Raji (cell line): ENCODE data around the gene ECHS1.

ENCODE experiments used
- POLR2A ChIP-seq: IDR thresholded peaks from 2 replicates; pipeline ENCODE4 v1.6.1; 2011; ENCODE audit warnings: low read depth, low read length, control low read depth; ENCODE audit not compliant: insufficient read depth

ECHS1 gene

DNA sequence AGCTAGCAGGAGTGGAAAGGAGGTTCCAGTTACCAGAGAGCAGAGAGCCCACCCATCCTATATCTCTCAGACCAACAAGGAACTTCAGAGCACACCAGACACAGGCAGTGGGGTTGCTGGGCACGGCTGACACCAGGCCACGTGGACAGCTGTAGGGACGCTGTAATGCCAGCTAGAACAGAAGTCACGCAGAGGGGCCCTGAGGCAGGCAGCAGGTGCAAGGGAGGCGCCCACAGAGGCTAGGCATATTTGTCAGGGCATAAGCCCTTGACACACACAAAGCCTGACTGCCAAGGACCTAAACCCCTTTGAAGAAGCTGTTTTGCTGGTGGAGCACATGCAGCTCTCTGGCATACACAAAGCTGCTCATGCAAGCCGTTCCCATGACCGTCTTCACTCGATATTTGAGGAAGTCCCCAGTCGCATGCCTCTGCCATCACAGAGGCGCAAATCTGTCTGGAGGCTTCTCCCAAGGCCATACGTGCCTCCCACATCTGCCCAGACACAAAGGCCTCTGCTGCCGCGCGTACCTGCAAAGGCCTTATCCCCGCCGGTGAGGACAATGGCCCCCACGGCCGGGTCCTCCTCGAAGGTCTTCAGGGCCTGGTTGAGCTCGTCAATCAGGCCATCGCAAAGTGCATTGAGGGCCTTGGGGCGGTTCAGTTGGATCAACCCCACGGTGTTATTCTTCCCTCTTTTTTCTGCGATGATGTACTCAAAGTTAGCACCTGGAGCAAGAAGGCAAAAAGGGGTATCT lies 2.9 kb downstream of the ECHS1 start:
- TF ChIP-seq POLR2A = no peak

DNA sequence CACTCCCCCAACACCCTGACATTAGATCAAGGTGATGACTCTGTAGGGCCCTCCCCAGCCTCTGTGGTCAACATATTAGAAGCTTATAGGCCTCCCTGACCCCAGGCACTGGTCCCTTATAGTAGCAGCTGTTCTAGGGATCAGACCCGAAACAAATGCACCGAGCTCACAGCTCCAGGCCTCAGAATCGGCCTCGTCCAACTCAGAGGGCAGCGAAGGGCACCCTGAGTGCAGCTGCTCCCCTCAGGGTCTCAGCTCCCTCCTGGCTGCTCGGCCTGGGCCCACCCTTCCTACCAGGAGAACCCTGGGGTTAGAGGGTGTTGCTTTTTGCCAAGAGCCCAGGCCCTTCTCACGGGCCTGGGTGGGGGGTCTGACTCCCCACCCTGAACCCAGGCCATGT lies 5.0 kb downstream of the ECHS1 start:
- TF ChIP-seq POLR2A = no peak

DNA sequence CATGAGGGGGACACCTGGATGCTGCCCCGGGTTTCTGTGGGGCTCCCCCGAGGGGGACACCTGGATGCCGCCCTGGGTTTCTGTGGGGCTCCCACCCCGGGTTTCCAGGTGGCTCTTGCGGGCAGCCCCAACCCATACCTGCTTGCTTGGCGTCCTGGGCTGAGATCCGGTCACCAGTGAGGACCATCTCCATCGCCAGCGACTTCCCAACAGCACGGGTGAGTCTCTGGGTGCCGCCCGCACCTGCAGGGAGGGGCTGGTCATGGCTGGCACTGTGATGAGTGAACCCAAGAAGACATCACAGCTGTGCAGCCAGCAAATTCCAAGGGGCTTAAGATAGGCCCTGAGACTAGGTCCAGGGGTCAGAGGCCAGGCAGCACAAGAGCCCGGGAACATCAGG lies 6.4 kb downstream of the ECHS1 start:
- TF ChIP-seq POLR2A = no peak

DNA sequence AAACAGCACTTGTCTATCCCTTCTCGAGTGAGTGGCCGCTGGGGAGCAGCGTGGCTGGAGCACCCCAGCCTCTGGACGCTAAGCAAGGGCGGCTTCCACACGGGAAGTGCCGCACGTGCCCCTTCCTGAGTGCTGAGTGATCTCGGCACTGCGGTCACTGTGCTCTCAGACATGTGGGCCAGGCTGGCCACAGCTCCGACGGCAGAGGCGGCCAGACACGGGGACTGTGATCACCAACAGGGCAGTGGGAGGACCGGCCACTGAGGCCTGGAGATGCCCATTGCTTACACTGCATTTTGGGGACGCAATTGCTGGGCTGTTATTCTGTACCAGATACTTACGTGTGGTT lies 7.0 kb downstream of the ECHS1 start:
- TF ChIP-seq POLR2A = no peak

DNA sequence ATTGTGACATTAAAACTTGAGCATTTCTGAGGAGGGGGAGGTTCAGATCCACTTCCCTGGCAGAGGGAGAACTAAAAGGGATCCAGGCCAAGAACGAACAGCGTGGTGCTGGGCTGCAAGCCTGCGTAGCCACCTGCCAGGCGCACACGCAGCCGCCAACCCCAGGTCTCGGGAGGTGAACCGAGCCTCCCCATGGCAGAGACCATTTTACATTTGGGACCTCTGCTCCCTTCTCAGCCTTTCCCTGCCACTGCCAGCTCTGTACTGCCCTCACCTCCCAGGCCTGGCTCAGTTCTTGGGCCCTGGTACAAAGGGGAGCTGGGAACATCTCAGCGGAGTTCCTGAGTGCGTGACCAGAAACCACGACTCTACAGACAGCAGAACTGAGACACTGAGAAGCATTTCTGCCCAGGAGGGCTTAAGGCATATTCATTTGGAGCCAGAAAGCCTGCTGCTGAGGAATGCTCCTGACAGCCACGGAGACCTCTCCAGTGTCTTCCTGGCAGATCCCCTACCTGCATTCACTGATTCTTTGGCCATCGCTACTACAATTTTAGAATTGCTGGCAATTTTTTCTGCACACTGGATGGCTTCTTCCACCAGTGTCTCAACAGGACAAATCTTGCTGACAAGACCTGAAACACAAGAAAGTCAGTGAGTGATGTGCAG lies 7.6 kb downstream of the ECHS1 start:
- TF ChIP-seq POLR2A = no peak

DNA sequence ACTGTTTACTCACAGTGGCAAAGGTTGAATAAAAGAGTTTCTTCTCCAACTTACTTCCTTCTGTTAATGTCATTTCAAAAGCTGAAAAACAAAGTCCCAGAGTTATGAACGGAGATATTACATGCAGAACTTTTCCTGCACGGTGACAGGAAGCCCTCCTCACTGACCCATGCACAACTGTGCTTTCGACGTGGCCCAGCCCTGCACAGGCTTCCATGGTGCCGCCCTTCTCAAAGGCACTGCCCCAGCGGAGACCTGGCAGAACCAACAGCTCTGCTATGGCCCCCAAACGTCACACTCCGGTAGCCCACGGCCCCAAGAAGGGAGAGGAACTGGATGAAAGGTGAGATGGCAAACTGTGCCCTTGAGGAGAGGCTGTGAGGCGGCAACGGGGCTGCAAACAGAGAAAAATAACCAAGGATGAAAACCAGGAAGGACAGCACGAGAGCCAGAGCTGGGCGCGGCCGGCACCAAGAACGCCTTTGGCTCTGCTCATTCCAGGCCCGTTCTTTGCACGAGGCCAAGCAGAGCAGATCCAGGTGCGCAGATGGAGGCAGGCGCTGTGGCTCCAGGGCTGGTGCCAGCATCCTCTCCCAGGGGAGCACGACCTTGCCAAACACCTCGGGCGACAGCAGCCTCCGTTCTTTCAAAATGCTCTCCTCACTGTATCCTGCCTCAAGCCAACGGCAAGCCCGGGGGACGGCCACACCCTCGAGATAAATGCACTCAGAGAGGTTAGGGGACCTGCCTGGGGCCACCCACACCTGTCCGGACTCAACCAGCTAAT lies 8.3 kb downstream of the ECHS1 start:
- no peak for TF ChIP-seq POLR2A

DNA sequence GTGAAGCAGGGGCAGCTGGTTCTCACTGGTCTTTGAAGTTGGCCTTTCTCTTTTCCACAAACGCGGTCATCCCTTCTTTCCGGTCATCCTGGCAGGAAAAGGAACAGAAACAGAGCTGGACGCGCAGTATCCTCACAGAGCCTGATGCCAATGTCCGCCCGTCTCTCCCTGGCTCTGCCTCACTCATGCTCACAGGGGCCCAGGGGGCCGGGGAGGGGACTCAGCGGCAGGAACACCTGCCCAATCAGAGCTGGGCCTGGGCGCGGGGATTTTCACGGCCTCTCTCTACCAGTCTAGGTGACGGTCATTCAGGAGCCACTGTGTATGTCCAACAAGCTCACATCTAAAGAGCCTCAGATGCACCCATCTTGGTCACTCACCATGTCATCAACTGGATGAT lies 10.3 kb downstream of the ECHS1 start:
- TF ChIP-seq POLR2A = no peak

DNA sequence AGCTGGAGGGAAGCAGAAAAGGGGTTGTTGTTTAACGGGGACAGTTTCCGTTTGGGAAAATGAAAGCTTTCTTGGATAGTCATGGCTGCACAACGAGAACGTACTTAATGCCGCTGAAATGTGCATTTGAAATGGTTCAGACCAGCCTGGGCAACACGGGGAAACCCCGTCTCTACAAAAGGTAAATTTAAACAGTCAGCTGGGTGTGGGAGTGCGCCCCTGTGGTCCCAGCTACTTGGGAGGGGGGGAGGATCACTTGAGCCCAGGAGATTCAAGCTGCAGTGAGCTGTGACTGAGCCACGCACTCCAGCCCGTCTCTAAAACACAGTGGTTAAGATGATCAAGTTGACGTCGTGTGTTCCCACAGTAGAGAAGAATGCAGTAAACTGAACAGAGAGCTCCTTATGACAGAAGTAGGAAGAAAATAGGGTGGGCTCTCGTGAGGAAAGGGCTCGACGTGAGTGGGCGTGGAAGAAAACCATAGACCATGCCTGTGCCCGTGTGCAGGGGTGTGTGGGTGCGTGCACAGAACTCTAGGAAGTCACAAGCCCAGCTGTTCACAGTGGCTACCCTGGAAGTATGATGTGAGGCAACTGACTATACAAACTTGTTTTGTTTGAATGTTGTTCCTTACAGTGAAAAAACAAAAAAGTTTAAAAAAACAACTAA lies 11.2 kb downstream of the ECHS1 start:
- TF ChIP-seq POLR2A = no peak

DNA sequence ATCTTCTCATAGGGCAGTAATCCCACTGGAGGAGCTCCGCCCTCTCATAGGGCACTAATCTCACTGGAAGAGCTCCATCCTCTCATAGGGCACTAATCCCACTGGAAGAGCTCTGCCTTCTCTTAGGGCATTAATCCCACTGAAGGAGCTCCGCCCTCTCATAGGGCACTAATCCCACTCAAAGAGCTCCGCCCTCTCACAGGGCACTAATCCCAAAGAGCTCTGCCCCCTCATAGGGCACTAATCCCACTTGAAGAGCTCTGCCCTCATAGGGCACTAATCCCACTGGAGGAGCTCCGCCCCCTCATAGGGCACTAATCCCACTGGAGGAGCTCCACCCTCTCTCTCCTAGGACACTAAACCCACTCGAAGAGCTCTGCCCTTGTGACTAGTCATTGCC lies 11.9 kb downstream of the ECHS1 start:
- TF ChIP-seq POLR2A = no peak

DNA sequence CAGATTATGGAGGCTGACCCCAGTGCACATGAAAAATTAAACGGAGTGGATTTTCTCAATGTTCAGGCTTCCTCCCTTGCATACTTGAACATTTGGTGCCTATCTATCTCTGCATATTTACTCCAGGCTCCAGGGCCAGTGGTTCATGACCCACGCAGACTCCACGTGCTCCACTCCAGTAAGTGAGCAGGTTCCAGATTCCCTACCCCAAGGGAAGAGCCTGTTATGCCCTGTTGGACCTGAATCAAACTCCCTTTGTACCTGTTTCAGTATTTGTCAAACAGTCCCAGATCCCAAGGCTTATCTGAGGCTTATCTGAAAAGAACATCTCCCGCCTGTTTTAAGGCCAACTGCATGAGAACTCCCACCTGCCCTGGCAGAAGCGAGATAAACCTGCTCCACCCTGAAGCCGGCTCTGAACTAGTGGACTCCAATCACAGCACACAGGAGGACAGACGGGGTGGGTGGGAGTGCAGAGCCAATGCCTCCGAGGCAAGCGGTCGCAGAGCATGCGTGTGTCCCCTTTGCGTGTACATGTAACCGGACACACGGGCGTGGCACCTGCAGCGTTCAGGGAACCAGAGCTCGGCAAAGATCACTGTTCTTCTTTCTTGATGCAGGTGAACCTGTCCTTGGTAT lies 13.1 kb downstream of the ECHS1 start:
- no peak for TF ChIP-seq POLR2A

DNA sequence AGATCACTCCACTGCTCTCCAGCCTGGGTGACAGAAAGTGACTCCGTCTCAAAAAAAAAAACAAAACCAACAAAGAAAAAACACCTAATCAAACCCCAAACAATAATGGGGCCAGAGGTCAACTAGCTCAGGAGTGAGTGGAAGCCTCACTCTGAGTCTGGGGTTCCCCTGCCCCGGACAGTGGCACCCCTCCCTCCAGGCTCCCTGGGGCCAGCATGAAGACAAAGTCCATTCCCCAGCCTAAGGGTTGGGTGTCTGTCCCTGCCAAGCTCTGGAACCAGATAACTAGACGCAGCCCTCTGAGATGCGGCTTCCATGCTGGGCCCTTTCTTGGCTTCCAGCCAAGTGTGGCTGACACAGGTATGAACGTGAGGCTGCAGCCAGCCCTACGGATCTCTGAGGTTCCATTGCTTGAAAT lies 13.6 kb downstream of the ECHS1 start:
- no peak for TF ChIP-seq POLR2A

DNA sequence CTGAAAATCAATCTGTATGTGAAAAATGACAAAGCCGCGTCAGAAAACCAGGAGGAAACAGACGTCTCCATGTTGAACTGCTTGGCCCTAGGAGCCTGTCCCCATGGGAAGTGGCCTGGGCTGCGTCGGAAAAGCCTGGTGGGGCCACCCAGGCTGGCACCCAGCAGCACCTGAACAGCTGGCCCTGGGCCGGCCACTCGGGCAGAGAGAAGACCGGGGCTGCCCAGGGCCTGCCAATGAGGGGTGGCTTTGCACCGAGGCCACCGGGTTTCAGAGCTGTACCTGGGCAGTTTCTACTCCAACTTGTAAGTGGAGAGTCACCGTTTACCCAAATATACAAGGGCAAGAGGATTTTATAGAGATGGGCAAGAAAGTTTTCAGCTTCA lies 14.2 kb downstream of the ECHS1 start:
- no peak for TF ChIP-seq POLR2A

DNA sequence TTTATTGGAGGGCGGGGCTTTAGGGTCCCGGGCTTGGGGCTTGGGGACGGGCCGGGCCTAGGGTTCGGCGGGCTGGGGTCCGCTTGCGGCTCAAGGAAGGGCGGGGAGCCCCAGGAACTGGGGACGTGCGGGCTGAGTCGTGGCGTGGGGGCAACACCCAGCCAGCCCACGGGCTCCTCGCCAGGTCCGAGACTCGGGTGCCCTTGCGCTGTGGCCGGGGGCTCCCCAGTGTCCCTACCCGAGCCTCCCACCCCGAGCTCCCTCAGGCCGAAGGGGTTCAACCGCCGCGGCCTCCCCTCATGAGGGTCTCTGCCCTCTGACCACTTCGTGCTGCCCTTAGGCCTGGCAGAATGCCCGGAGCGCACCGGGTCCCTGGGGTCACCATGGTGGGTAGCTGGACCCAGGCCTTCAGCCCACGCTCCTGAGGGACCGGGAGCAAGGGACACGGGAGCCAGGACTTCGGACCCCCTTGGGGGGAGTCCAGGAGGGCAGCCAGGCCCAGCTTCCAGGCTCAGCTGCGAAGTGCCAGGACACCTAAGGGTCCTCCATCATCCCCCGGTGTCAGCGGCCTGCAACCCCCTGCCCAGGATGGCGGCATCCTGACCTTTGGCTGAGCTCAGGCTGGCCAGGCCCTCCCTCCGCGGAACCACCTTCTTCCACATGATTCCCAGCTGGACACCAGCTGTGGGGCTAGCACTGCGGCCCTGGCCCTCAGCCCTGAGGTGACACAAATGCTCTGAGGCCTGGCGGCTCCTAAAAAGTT lies 14.8 kb downstream of the ECHS1 start:
- TF ChIP-seq POLR2A = no peak
